T-cell (primary cell): ENCODE data around the gene POSTN. TPM values are rescaled to one million over a fixed set of nuclear protein-coding genes. Genes with fewer than 3 reads are reported as not detected.
"Not testable (repeated sequence)": the region's sequence is repeated elsewhere in the genome, so short reads cannot be mapped to it uniquely, and the experiment has no call there.

Experiments used
- ATAC-seq, 4 experiments: fragments of 200-7000 bp in 3 of 4; fragments of 150-1000 bp in 1 of 4; cut with Tn5 transposase; replicated peaks in 1 of 4; 1 replicate in 3 of 4; 2 replicates in 1 of 4; pipeline ENCODE4 v1.10.0; 2021; ENCODE audit warnings: moderate library complexity in 3 of 4, mild to moderate bottlenecking in 2 of 4, moderate number of reproducible peaks in 1 of 4
- CTCF ChIA-PET, 2 donors: fragments of 300-600 bp; sonication (Branson Sonifier 250); formaldehyde crosslinking; loops; one replicate each; lab custom pipeline; 2022; ENCODE audit warnings: antibody characterized with exemption in 2 of 2; lab: Charles Lee
- POLR2A ChIA-PET, 2 donors: fragments of 300-600 bp; sonication (Branson Sonifier 250); formaldehyde crosslinking; loops; one replicate each; lab custom pipeline; 2022; ENCODE audit warnings: antibody characterized with exemption in 2 of 2; lab: Charles Lee
- DNase-seq, 35 experiments: peaks; one replicate each; pipeline versions ENCODE4 v3.0.0 to v3.0.0-alpha.2; 2013 to 2023
- H3K27ac ChIP-seq: one replicate; pipeline ENCODE4 v1.5.1; 2013; ENCODE audit warnings: low read length
- H3K27me3 ChIP-seq, 2 experiments: replicated peaks in 1 of 2; 1 replicate in 1 of 2; 2 replicates in 1 of 2; pipeline versions ENCODE4 v1.6.1 to v1.7.0; 2013; ENCODE audit warnings: low read length in 1 of 2, mixed read lengths in 1 of 2; ENCODE audit not compliant: control insufficient read depth in 2 of 2, insufficient read depth in 2 of 2; ENCODE audit errors: extremely low read depth in 1 of 2
- H3K36me3 ChIP-seq, 2 donors: 1 replicate in 1 of 2; 2 replicates in 1 of 2; pipeline versions ENCODE4 v1.6.1 to v1.7.0; 2013; ENCODE audit warnings: low read length in 1 of 2; ENCODE audit not compliant: control insufficient read depth in 2 of 2, insufficient read depth in 1 of 2; ENCODE audit errors: extremely low read depth in 1 of 2
- H3K4me1 ChIP-seq, 2 experiments: 1 replicate in 1 of 2; 2 replicates in 1 of 2; pipeline versions ENCODE4 v1.6.1 to v1.7.0; 2013; ENCODE audit warnings: low read length in 2 of 2, mixed read lengths in 1 of 2; ENCODE audit not compliant: insufficient read depth in 2 of 2, control insufficient read depth in 1 of 2; ENCODE audit errors: extremely low read depth in 1 of 2
- H3K4me3 ChIP-seq, 2 donors: 1 replicate in 1 of 2; 2 replicates in 1 of 2; pipeline versions ENCODE4 v1.5.1 to v1.7.0; 2013; ENCODE audit warnings: mild to moderate bottlenecking in 2 of 2, low read length in 1 of 2, moderate library complexity in 1 of 2; ENCODE audit not compliant: control insufficient read depth in 1 of 2; ENCODE audit errors: extremely low read depth in 1 of 2
- H3K9me3 ChIP-seq: 2 replicates; pipeline ENCODE4 v1.7.0; 2013
- H3K27ac Mint-ChIP-seq, 2 donors: one replicate each; pipeline ENCODE4 v1.8.0; 2020 to 2021; ENCODE audit warnings: mild to moderate bottlenecking in 2 of 2, mixed read lengths in 2 of 2
- H3K27me3 Mint-ChIP-seq, 2 donors: one replicate each; pipeline ENCODE4 v1.8.0; 2021 to 2022; ENCODE audit warnings: mixed read lengths in 2 of 2
- H3K36me3 Mint-ChIP-seq: one replicate; pipeline ENCODE4 v1.8.0; 2021; ENCODE audit warnings: mixed read lengths
- H3K4me1 Mint-ChIP-seq, 3 donors: one replicate each; pipeline ENCODE4 v1.8.0; 2020 to 2022; ENCODE audit warnings: mixed read lengths in 3 of 3, mild to moderate bottlenecking in 1 of 3
- H3K4me3 Mint-ChIP-seq, 3 donors: one replicate each; pipeline ENCODE4 v1.8.0; 2020 to 2022; ENCODE audit warnings: mild to moderate bottlenecking in 3 of 3, mixed read lengths in 3 of 3, moderate library complexity in 3 of 3
- H3K9me3 Mint-ChIP-seq, 3 donors: one replicate each; pipeline ENCODE4 v1.8.0; 2020 to 2022; ENCODE audit warnings: mixed read lengths in 3 of 3
- WGBS: methylation state at CpG from one replicate; pipeline ENCODE4 v1.1.5; 2013; ENCODE audit warnings: missing lambda C conversion rate; ENCODE audit not compliant: insufficient coverage; 5-methylcytosine and 5-hydroxymethylcytosine counted together
- total RNA-seq, 35 experiments: library from RNA in 6 of 35; stranded (reverse) in 6 of 35; fragments of 120-200 nt in 1 of 35; gene quantifications; one replicate each; pipeline versions ENCODE4 v1.2.1 to v1.2.4 and lab custom pipeline; 2013 to 2026

The POSTN gene
- total RNA-seq, 5 donors from 2014 or later (not counting 1 experiment from before 2014, with no cell fraction given), result 0.07 to 0.64 TPM; not detected in 3

DNA sequence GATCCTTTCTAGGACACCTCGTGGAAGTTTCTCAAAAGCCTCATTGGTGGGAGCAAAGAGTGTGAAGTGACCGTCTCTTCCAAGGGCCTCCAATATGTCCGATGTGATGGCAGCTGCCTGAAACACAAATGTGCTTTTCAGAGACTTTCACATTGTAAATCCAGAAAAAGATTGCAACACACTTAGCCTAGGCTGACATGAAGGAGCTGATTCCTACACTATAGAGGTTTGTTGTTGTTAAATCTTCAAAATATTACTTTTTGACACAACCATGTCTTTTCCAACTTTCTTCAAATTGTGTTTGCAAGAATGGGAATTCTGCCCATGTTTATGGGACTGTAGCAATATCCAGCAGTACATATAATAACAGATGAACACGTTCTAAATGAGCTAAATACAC, 12.4 kb downstream of the POSTN start:
- Mint-ChIP-seq H3K36me3 (no peaks in the 10 kb centered on the region), H3K27me3 (no peaks in the 10 kb centered on the region), H3K27ac (no peak overlapping the region), H3K9me3 (peaks cover 7 to 9% (median 7%) of the 10 kb centered on the region in 3 donors), H3K4me3 (no peak overlapping the region), H3K4me1 (no peaks in the 10 kb centered on the region)
- ChIA-PET POLR2A (no interaction called here), CTCF (no interaction called here)
- ATAC-seq (no peak), DNase-seq (no peak)
- no peaks in the 10 kb centered on the region for H3K36me3 ChIP-seq
- no peaks in the 10 kb centered on the region for H3K4me1 ChIP-seq
- H3K9me3 ChIP-seq, result no peaks in the 10 kb centered on the region
- WGBS, result 62% methylated on average over 2 of the region's 4 CpGs
- H3K27ac ChIP-seq, result no peak overlapping the region
- H3K27me3 ChIP-seq, result no peaks in the 10 kb centered on the region
- H3K4me3 ChIP-seq, result no peak overlapping the region

DNA sequence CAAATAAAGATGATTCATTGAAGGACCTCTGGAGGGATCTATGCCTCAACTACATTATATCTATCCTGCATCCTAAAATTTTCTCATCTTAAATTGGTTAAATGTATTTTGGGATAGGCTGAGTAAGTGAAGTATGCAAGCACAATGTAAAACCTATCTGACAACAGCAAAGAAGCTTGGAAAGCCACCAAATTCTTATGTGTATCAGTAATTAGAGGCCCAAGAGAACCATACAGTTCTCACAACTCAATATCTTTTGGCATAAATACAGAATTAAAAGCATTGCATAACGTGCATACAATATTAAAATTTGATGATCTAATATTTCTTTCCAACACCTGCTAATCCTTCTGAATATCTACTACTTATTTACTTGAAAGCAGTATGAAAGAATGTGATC, 13.0 kb downstream of the POSTN start:
- Histone ChIP-seq H3K4me3 (no peak overlapping the region), H3K4me1 (no peaks in the 10 kb centered on the region), H3K27me3 (no peaks in the 10 kb centered on the region), H3K9me3 (no peaks in the 10 kb centered on the region), H3K36me3 (no peaks in the 10 kb centered on the region), H3K27ac (no peak overlapping the region)
- peaks cover 7 to 9% (median 7%) of the 10 kb centered on the region in 3 donors for H3K9me3 Mint-ChIP-seq
- ATAC-seq (no peak), DNase-seq (no peak)
- POLR2A ChIA-PET, result no interaction called here
- H3K27me3 Mint-ChIP-seq, result no peaks in the 10 kb centered on the region
- no peak overlapping the region for H3K27ac Mint-ChIP-seq
- H3K36me3 Mint-ChIP-seq, result no peaks in the 10 kb centered on the region
- H3K4me3 Mint-ChIP-seq, result no peak overlapping the region
- H3K4me1 Mint-ChIP-seq, result no peaks in the 10 kb centered on the region
- whole genome bisulfite sequencing, result no CpG with 5 or more reads among the region's 1 CpG
- CTCF ChIA-PET, result no interaction called here

DNA sequence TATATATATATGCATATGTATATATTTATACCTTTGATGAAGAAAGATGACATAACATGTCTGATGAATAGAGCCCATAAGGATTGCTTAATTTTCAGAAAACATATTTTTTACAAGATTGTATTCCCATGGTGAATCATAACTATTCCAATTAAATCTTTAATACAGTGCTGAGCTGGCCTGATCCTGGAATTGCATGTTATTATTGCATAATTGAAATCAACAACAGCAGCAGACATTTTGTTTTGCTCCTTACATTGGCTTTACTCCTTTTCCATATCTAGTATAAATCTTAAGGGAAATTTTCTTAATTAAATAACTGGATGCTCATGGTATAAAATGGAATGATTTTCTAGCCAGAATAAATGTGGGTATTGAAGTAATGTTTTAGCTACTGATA, 22.0 kb downstream of the POSTN start:
- H3K36me3 Mint-ChIP-seq, result no peaks in the 10 kb centered on the region
- Histone ChIP-seq H3K4me3 (no peak overlapping the region), H3K4me1 (no peaks in the 10 kb centered on the region), H3K27me3 (no peaks in the 10 kb centered on the region), H3K9me3 (no peaks in the 10 kb centered on the region), H3K27ac (no peak overlapping the region), H3K36me3 (no peaks in the 10 kb centered on the region)
- H3K27ac Mint-ChIP-seq, result no peak overlapping the region
- ATAC-seq, result no peak
- no peaks in the 10 kb centered on the region for H3K27me3 Mint-ChIP-seq
- DNase-seq, result no peak
- peaks cover 0 to 4% (median 2%) of the 10 kb centered on the region in 3 donors for H3K9me3 Mint-ChIP-seq
- ChIA-PET CTCF (no interaction called here), POLR2A (no interaction called here)
- no peak overlapping the region for H3K4me3 Mint-ChIP-seq
- no peaks in the 10 kb centered on the region for H3K4me1 Mint-ChIP-seq

DNA sequence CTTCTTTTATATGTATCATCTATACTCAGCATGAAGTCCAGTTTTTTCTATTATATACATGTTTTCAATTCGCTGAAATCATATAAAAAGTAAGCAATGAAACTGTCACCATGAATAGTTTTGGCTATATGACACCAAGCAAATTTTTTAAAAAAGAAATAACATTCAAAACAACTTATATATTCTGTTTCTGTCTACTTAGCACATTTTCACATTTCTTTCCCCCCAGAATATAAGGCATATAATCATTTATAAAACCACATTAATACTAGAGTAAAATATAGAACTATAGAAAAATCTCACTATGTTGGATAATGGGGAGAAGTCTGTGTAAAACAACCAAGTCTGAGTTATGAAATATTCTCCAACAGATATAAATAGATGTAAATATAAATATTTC, 33.1 kb downstream of the POSTN start:
- H3K27me3 ChIP-seq, result no peaks in the 10 kb centered on the region
- H3K4me3 Mint-ChIP-seq, result no peak overlapping the region
- no peaks in the 10 kb centered on the region for H3K36me3 Mint-ChIP-seq
- ATAC-seq (no peak), DNase-seq (no peak)
- peaks cover 4 to 12% (median 5%) of the 10 kb centered on the region in 3 donors for H3K9me3 Mint-ChIP-seq
- POLR2A ChIA-PET, result no interaction called here
- H3K27ac Mint-ChIP-seq, result no peak overlapping the region
- H3K27me3 Mint-ChIP-seq, result no peaks in the 10 kb centered on the region
- no peaks in the 10 kb centered on the region for H3K4me1 ChIP-seq
- no peak overlapping the region for H3K27ac ChIP-seq
- no peak overlapping the region for H3K4me3 ChIP-seq
- H3K36me3 ChIP-seq, result no peaks in the 10 kb centered on the region
- CTCF ChIA-PET, result no interaction called here
- no CpG with 5 or more reads among the region's 1 CpG for WGBS
- H3K9me3 ChIP-seq, result no peaks in the 10 kb centered on the region
- H3K4me1 Mint-ChIP-seq, result no peaks in the 10 kb centered on the region

DNA sequence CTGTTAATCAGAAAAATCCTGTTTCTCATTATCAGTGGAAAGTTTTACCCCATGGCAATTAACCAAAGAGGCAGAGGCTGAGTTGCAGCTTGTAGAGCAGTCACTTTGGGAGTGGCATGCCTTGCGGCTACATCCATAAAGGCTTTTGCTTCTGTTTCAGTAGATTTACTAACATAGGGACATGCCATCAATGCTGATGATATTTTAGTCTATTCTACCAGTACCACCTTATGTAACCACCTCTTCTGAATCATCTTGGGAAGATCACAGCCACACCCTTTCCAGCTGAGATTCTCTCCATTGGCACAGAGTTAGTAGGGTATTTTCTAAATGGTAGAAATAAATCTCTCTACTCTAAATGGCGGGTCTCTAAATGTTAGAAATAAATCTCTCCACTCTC, 37.5 kb downstream of the POSTN start:
- Mint-ChIP-seq H3K27me3 (no peaks in the 10 kb centered on the region), H3K9me3 (peaks cover 20 to 40% (median 30%) of the 10 kb centered on the region in 3 donors), H3K27ac (no peak overlapping the region), H3K4me1 (no peaks in the 10 kb centered on the region), H3K4me3 (no peak overlapping the region), H3K36me3 (no peaks in the 10 kb centered on the region)
- ATAC-seq (no peak), DNase-seq (no peak)
- H3K4me1 ChIP-seq, result no peaks in the 10 kb centered on the region
- no peak overlapping the region for H3K4me3 ChIP-seq
- H3K27ac ChIP-seq, result no peak overlapping the region
- ChIA-PET POLR2A (no interaction called here), CTCF (no interaction called here)
- H3K36me3 ChIP-seq, result no peaks in the 10 kb centered on the region
- H3K9me3 ChIP-seq, result no peaks in the 10 kb centered on the region
- no CpG with 5 or more reads among the region's 2 CpGs for WGBS
- H3K27me3 ChIP-seq, result no peaks in the 10 kb centered on the region

DNA sequence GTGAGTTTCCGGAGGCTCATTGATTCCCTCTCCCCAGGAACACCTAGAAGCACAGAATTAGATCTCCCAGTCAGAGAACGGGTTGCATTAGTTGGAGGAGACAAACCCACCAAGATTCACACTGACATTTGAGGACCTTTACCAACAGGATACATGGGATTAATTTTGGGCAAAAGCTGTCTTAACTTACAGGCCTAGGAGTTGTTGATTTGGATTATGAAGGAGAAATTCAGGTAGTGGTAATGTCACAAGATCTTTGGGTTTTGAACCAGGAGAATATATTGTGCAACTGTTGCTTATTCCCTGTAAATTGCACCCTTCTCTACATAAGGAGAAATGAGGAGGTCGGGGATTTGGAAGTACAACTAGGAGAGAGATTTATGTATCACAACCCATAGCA, 38.0 kb downstream of the POSTN start:
- Histone ChIP-seq H3K27ac (no peak overlapping the region), H3K4me1 (no peaks in the 10 kb centered on the region), H3K27me3 (no peaks in the 10 kb centered on the region), H3K36me3 (no peaks in the 10 kb centered on the region), H3K9me3 (no peaks in the 10 kb centered on the region), H3K4me3 (no peak overlapping the region)
- WGBS, result 100% methylated on average over 1 of the region's 3 CpGs
- Mint-ChIP-seq H3K27me3 (no peaks in the 10 kb centered on the region), H3K36me3 (no peaks in the 10 kb centered on the region), H3K9me3 (peaks cover 20 to 41% (median 30%) of the 10 kb centered on the region in 3 donors), H3K4me3 (no peak overlapping the region), H3K27ac (no peak overlapping the region), H3K4me1 (no peaks in the 10 kb centered on the region)
- no peak for ATAC-seq
- no peak for DNase-seq
- POLR2A ChIA-PET, result interaction anchor here in 1 of 2 donors (0.7 kb wide), 1 partner anchor 415 kb away, joined by 3 read pairs; no protein-coding TSS in a partner anchor
- CTCF ChIA-PET, result no interaction called here

DNA sequence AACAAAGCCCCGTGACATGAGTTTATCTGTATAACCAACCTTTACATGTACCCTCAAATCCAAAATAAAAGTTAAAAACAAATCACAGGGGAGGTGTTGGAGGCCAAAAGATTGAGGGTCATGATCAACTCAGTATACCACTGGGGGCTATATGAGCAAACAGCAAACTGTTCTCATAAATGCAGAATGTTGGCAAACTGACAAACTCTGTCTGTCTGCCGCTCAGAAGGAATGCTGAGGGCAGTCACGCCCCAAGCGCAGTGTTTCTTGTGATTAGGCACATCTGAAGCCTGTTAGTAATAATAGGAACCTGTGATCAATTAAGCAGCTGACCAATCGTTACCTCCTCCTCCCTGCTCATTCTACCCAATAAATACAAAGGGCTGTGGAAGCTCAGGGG, 39.8 kb downstream of the POSTN start:
- H3K4me1 Mint-ChIP-seq, DNase-seq, CTCF ChIA-PET, H3K4me3 Mint-ChIP-seq, H3K27me3 ChIP-seq, H3K27ac Mint-ChIP-seq, H3K9me3 ChIP-seq, H3K36me3 ChIP-seq, H3K36me3 Mint-ChIP-seq, H3K4me1 ChIP-seq, ATAC-seq, H3K27me3 Mint-ChIP-seq, POLR2A ChIA-PET, H3K4me3 ChIP-seq, H3K27ac ChIP-seq: not testable (repeated sequence)
- no CpG with 5 or more reads among the region's 5 CpGs for WGBS
- peaks cover 22 to 44% (median 37%) of the 10 kb centered on the region in 3 donors for H3K9me3 Mint-ChIP-seq
